PC-3 (cell line): Measurements from ENCODE around the gene CASQ1. TPM values are rescaled to one million over a fixed set of nuclear protein-coding genes. Genes with fewer than 3 reads are reported as not detected.

ENCODE experiments used
- ATAC-seq: fragments of 200-7000 bp; cut with Tn5 transposase; 2 replicates; pipeline ENCODE4 v1.9.1; 2020; ENCODE audit warnings: mild to moderate bottlenecking, moderate library complexity
- BruUV-seq: library from RNA; stranded (reverse); fragments of 400-500 nt; replicated peaks from 2 replicates; lab custom pipeline; 2021; lab: Mats Ljungman, UMichigan
- CTCF ChIA-PET: fragments of 300-600 bp; sonication (Branson Sonifier 250); formaldehyde crosslinking; loops from one replicate; lab custom pipeline; 2022; ENCODE audit warnings: antibody characterized with exemption; lab: Charles Lee
- POLR2A ChIA-PET: fragments of 300-600 bp; sonication (Branson Sonifier 250); formaldehyde crosslinking; loops from one replicate; lab custom pipeline; 2022; ENCODE audit warnings: antibody characterized with exemption; ENCODE audit not compliant: unreplicated experiment; lab: Charles Lee
- DNase-seq: peaks from one replicate; pipeline ENCODE4 v3.0.0-alpha.2; 2015
- H2AFZ ChIP-seq: fragments of 300-600 bp; sonication (generic); 2 replicates; pipeline ENCODE4 v1.6.0; 2016; ENCODE audit warnings: antibody characterized with exemption, low read length
- H3F3A ChIP-seq: fragments of 300-600 bp; sonication (generic); one replicate; pipeline ENCODE4 v1.6.0; 2017; ENCODE audit warnings: antibody characterized with exemption, low read length, control low read depth, mild to moderate bottlenecking; ENCODE audit not compliant: unreplicated experiment
- H3K27ac ChIP-seq: fragments of 300-600 bp; sonication (generic); 2 replicates; pipeline ENCODE4 v1.5.1; 2016; ENCODE audit warnings: mild to moderate bottlenecking, low read length
- H3K27me3 ChIP-seq: fragments of 300-600 bp; sonication (generic); 2 replicates; pipeline ENCODE4 v1.6.1; 2016; ENCODE audit warnings: low read length, mixed read lengths
- H3K36me3 ChIP-seq: fragments of 300-600 bp; sonication (generic); 2 replicates; pipeline ENCODE4 v1.6.1; 2016; ENCODE audit warnings: low read depth, mixed run types, low read length, mixed read lengths
- H3K4me1 ChIP-seq: fragments of 300-600 bp; sonication (generic); 2 replicates; pipeline ENCODE4 v1.5.1; 2016; ENCODE audit warnings: low read length; ENCODE audit not compliant: insufficient read depth
- H3K4me2 ChIP-seq: fragments of 300-600 bp; sonication (generic); 2 replicates; pipeline ENCODE4 v1.6.0; 2016; ENCODE audit warnings: low read length
- H3K4me3 ChIP-seq: fragments of 300-600 bp; sonication (generic); 2 replicates; pipeline ENCODE4 v1.5.1; 2016; ENCODE audit warnings: mild to moderate bottlenecking, low read length, mixed read lengths
- H3K79me2 ChIP-seq: fragments of 300-600 bp; sonication (generic); 2 replicates; pipeline ENCODE4 v1.6.1; 2017; ENCODE audit warnings: low read length, mixed read lengths
- H3K9ac ChIP-seq: fragments of 300-600 bp; sonication (generic); 2 replicates; pipeline ENCODE4 v1.6.0; 2016; ENCODE audit warnings: mild to moderate bottlenecking, low read length
- H3K9me2 ChIP-seq: fragments of 300-600 bp; sonication (generic); replicated peaks from 2 replicates; pipeline ENCODE4 v1.6.1; 2016; ENCODE audit warnings: mixed run types, low read length, mixed read lengths
- H3K9me3 ChIP-seq: fragments of 300-600 bp; sonication (generic); 2 replicates; pipeline ENCODE4 v1.6.1; 2016; ENCODE audit warnings: low read length, mixed read lengths
- H4K20me1 ChIP-seq: fragments of 300-600 bp; sonication (generic); 2 replicates; pipeline ENCODE4 v1.6.1; 2016; ENCODE audit warnings: low read length, mixed read lengths
- EZH2 ChIP-seq: fragments of 300-600 bp; sonication (generic); IDR thresholded peaks from one replicate; pipeline ENCODE4 v1.6.1; 2017; ENCODE audit warnings: antibody characterized with exemption, mild to moderate bottlenecking, low read length; ENCODE audit not compliant: unreplicated experiment
- EZH2phosphoT487 ChIP-seq: fragments of 300-600 bp; sonication (generic); IDR thresholded peaks from 2 replicates; pipeline ENCODE4 v1.6.1; 2018; ENCODE audit warnings: mild to moderate bottlenecking, antibody characterized with exemption, low read length, borderline replicate concordance
- intact Hi-C: fragments of 100-400 bp; cut with micrococcal nuclease; formaldehyde crosslinking; loops from 2 replicates; pipeline ENCODE4 v1.9.0; 2023
- total RNA-seq: library from RNA; depleted of rRNA; stranded (reverse); fragments of >200 nt; gene quantifications from 2 replicates; pipeline ENCODE4 v1.2.3, GENCODE V29; 2014
- TF ChIP-seq, protein P1 (sequence below): fragments of 300-600 bp; sonication (generic); conservative IDR thresholded peaks from 2 replicates; pipeline ENCODE4 v1.5.1; 2017; ENCODE audit warnings: antibody characterized with exemption, low read depth, mild to moderate bottlenecking, low read length

CASQ1 gene
- total RNA-seq, 1 experiment from 2014 or later: not detected

DNA sequence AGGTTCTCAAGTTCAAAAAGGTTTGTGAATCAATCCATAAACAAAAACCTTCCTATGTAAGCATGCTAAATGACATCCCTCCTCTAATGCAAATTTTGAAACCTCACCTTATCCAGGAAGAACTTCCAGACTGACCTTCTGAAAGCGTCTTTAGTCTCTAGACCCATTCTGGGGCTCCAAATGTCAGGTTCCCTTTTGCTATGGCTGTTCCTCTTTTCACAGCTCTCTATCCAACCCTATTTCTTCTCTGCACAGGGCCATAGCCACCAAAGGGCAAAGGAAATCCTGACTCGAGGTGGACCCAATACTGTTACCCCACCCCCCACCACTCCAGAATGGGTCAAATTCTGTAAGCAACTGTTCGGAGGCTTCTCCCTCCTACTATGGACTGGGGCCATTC, 35.6 kb upstream of the CASQ1 start:
- Histone ChIP-seq H3K4me1 (peaks cover 8% of the 10 kb centered on the region; the same call in 1 of the 2 replicates), H3K79me2 (no peaks in the 10 kb centered on the region), H3K9ac (no peak overlapping the region), H3F3A (no peaks in the 10 kb centered on the region), H3K4me3 (no peak overlapping the region), H2AFZ (no peak overlapping the region), H3K27me3 (no peaks in the 10 kb centered on the region), H3K36me3 (no peaks in the 10 kb centered on the region), H3K4me2 (no peak overlapping the region), H4K20me1 (no peaks in the 10 kb centered on the region), H3K9me3 (no peaks in the 10 kb centered on the region), H3K27ac (no peak overlapping the region), H3K9me2 (no peaks in the 10 kb centered on the region)
- intact Hi-C loops: no loop called here
- ATAC-seq (no peak), DNase-seq (no peak)
- POLR2A ChIA-PET: no interaction called here
- CTCF ChIA-PET: interaction anchor here (0.6 kb wide), 2 partner anchors 51 to 66 kb away, joined by 3 read pairs; no protein-coding TSS in a partner anchor
- BruUV-seq: no TSS peak
- TF ChIP-seq EZH2: no peak
- no peak for TF ChIP-seq EZH2phosphoT487
- TF ChIP-seq, protein P1, sequence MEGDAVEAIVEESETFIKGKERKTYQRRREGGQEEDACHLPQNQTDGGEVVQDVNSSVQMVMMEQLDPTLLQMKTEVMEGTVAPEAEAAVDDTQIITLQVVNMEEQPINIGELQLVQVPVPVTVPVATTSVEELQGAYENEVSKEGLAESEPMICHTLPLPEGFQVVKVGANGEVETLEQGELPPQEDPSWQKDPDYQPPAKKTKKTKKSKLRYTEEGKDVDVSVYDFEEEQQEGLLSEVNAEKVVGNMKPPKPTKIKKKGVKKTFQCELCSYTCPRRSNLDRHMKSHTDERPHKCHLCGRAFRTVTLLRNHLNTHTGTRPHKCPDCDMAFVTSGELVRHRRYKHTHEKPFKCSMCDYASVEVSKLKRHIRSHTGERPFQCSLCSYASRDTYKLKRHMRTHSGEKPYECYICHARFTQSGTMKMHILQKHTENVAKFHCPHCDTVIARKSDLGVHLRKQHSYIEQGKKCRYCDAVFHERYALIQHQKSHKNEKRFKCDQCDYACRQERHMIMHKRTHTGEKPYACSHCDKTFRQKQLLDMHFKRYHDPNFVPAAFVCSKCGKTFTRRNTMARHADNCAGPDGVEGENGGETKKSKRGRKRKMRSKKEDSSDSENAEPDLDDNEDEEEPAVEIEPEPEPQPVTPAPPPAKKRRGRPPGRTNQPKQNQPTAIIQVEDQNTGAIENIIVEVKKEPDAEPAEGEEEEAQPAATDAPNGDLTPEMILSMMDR: no peak

DNA sequence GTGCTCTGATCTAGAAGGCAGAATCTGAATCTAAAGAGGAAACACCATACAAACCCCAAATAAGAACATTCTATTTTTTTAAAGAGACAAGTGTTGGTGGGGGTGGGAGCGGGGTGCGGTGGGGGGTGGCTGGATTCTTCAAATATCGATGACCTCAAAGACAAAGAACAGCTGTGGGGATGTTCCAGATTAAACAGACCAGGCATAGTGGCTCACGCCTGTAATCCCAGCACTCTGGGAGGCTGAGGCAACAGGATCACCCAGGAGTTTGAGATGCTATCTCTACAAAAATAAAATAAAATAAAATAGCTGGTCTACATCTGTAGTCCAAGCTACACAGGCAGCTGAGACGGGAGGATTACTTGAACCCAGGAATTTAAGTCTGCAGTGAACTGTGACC, 34.0 kb upstream of the CASQ1 start:
- Histone ChIP-seq H2AFZ (no peak overlapping the region), H3K27me3 (no peaks in the 10 kb centered on the region), H3K9me2 (no peaks in the 10 kb centered on the region), H4K20me1 (no peaks in the 10 kb centered on the region), H3K4me1 (peaks cover 11% of the 10 kb centered on the region; the same call in 1 of the 2 replicates), H3K9ac (no peak overlapping the region), H3F3A (no peaks in the 10 kb centered on the region), H3K4me2 (no peak overlapping the region), H3K9me3 (no peaks in the 10 kb centered on the region), H3K27ac (no peak overlapping the region), H3K4me3 (no peak overlapping the region), H3K36me3 (no peaks in the 10 kb centered on the region), H3K79me2 (no peaks in the 10 kb centered on the region)
- DNase-seq (no peak), ATAC-seq (no peak)
- TF ChIP-seq, protein P1: no peak
- TF ChIP-seq EZH2phosphoT487 (no peak), EZH2 (no peak)
- CTCF ChIA-PET: no interaction called here
- no TSS peak for BruUV-seq
- POLR2A ChIA-PET: no interaction called here
- intact Hi-C loops: no loop called here

- no peaks in the 10 kb centered on the region for H3K27me3 ChIP-seq
- TF ChIP-seq EZH2phosphoT487 (no peak), EZH2 (no peak)
- TF ChIP-seq, protein P1: no peak
- no peaks in the 10 kb centered on the region for H3K79me2 ChIP-seq
- H3F3A ChIP-seq: no peaks in the 10 kb centered on the region
- H2AFZ ChIP-seq: no peak overlapping the region
- H3K9ac ChIP-seq: no peak overlapping the region
- DNase-seq (no peak), ATAC-seq (no peak)
- H3K4me1 ChIP-seq: peaks cover 11% of the 10 kb centered on the region; the same call in 1 of the 2 replicates
- intact Hi-C loops: no loop called here
- no TSS peak for BruUV-seq
- no peak overlapping the region for H3K4me2 ChIP-seq
- H4K20me1 ChIP-seq: no peaks in the 10 kb centered on the region
- no peak overlapping the region for H3K4me3 ChIP-seq
- H3K9me2 ChIP-seq: no peaks in the 10 kb centered on the region
- no peak overlapping the region for H3K27ac ChIP-seq
- CTCF ChIA-PET: no interaction called here
- no peaks in the 10 kb centered on the region for H3K36me3 ChIP-seq
- POLR2A ChIA-PET: no interaction called here
- H3K9me3 ChIP-seq: no peaks in the 10 kb centered on the region
These were observed 33.2 kb upstream of the CASQ1 start for GRCh38 chr1:160157174-160157573.
